ENCODE results near the gene LDLRAD4.

DNA sequence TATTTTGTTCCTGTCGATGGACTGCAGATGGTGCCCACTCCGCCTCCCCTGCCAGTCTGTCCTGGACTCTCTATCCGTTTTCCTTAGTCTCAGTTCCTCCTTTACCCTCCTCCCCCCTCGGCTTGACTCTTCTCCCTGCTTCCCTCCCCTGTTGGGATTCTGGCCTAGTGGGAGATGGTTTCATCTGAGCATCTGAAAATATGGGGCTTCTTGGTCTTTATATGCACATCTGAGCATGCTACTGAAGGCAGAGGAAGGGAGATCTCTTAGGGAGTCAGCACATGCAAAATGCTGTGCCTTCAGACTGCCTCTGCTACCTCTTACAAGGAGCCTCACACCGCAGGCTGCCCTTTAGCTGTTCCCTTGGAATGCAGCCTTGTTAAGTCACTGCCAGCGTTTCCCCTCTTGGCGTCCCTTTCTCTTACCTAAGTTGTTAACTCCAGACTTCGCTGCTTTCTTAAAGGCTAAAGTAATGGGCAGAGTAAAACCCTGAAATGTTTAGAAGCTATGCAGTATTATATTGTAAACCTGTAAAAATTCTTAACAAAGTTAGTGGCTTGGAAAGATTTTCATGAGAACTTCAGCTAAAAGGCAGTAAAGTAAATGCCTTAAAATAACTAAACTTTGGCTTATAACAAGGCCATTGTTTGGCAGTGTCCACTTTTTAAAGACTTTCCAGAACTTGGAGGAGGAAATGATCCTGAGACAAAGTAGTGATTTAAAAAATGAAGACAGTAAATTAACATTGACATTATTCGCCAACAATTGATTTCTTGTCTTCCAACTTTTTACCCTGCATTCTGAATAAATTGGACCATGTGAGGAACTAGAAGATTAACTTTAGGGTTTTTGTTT, 49.8 kb downstream of the LDLRAD4 start:
- TF ChIP-seq YY1 (IDR thresholded peaks at IDR 0.05; ENCODE audit: low read depth), result no peak
- TF ChIP-seq FOXM1 (IDR thresholded peaks at IDR 0.05; ENCODE audit: borderline replicate concordance, low read depth), result no peak
- TF ChIP-seq CREB1 (IDR thresholded peaks at IDR 0.05; ENCODE audit: low read depth), result no peak
- TF ChIP-seq EP300 (IDR thresholded peaks at IDR 0.05; ENCODE audit: borderline replicate concordance), result no peak
